ENCODE measurements around the gene PDE4D.

The PDE4D gene

DNA sequence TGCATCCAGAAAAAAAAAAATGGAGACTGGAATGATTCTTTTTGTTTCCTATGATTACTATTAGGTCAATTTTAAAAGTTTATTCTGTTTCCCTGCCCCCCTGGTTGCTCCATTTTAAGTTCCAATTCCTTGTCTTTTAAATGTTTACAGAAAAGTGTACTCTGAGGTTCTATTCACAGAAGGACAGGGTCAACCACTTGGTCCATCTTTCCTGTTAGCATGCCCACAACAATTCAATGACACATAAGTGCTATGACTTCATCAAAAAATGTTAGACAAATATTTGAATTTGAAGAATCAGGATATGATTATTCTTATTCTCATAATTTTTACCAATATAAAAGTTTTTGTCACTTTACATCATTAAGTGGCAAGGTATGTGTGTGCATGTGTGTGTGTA, 123.7 kb downstream of the PDE4D start:
- no peaks in the 10 kb centered on the region for H3K36me3 ChIP-seq (replicated peaks in 1 of 2; ENCODE audit: control insufficient read depth in 2 of 2, insufficient read depth in 2 of 2, low read length in 2 of 2)
- H3K4ac ChIP-seq (ENCODE audit: low read length): no peak overlapping the region
- H3K27ac ChIP-seq (replicated peaks; ENCODE audit: low read length): no peak overlapping the region
- no peak overlapping the region for H3K4me2 ChIP-seq (ENCODE audit: insufficient read depth, low read length, poor library complexity, severe bottlenecking)
- no peak overlapping the region for H4K91ac ChIP-seq (ENCODE audit: low read depth, low read length, poor library complexity)
- no peak overlapping the region for H2BK12ac ChIP-seq (ENCODE audit: low read length)
- no peak overlapping the region for H3K23ac ChIP-seq (ENCODE audit: low read depth, low read length, poor library complexity)
- peaks cover 0 to 65% (median 16%) of the 10 kb centered on the region in 3 experiments for H3K27me3 ChIP-seq (ENCODE audit: control insufficient read depth in 3 of 3, insufficient read depth in 3 of 3, low read depth in 1 of 3, low read length in 3 of 3)
- H2AFZ ChIP-seq (ENCODE audit: low read length): no peak overlapping the region
- no peak overlapping the region for H3K9ac ChIP-seq (ENCODE audit: low read depth, low read length, poor library complexity)
- H3K4me3 ChIP-seq (ENCODE audit: low read length in 2 of 2): no peak overlapping the region
- H4K8ac ChIP-seq (ENCODE audit: low read depth, low read length): no peak overlapping the region
- H3K18ac ChIP-seq (ENCODE audit: low read length): no peak overlapping the region
- peaks cover 4% of the 10 kb centered on the region in 2 donors for H3K4me1 ChIP-seq (ENCODE audit: control insufficient read depth in 2 of 2, insufficient read depth in 1 of 2, low read depth in 1 of 2, low read length in 2 of 2)
- no peak overlapping the region for H2BK15ac ChIP-seq (ENCODE audit: low read length)
- H3K79me1 ChIP-seq (ENCODE audit: low read depth, low read length): no peaks in the 10 kb centered on the region
- H3K9me3 ChIP-seq (replicated peaks in 1 of 2; ENCODE audit: control insufficient read depth in 2 of 2, insufficient read depth in 1 of 2, low read depth in 1 of 2, low read length in 2 of 2): no peaks in the 10 kb centered on the region
- H2AK5ac ChIP-seq (ENCODE audit: low read depth, low read length): no peak overlapping the region
- no peak for DNase-seq (ENCODE audit: low spot score)
- no peak overlapping the region for H2BK5ac ChIP-seq (ENCODE audit: low read length)
- H3K14ac ChIP-seq (ENCODE audit: low read length): no peak overlapping the region
- no peak overlapping the region for H2BK120ac ChIP-seq (ENCODE audit: low read depth, low read length)

DNA sequence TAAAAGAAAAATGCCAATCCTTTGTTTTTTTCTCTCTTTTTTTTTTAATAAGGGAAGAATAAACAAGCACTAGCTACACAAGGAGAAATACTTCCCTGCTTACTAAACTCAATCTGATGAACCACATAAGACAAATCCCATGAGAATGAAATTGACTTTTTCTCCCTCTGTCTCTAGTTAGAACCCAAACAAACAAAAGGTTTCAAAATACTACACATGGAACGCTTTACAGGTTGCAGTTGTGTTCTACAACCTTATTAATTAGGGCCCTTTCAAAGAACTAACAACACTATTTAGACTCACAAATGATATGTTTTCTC, 124.5 kb downstream of the PDE4D start:
- Histone ChIP-seq H2AFZ (ENCODE audit: low read length) (no peak overlapping the region), H3K14ac (ENCODE audit: low read length) (no peak overlapping the region), H3K23ac (ENCODE audit: low read depth, low read length, poor library complexity) (no peak overlapping the region), H3K9ac (ENCODE audit: low read depth, low read length, poor library complexity) (no peak overlapping the region), H3K4me3 (ENCODE audit: low read length in 2 of 2) (peak overlapping the region in 1 of 2 donors; percentile 39), H2AK5ac (ENCODE audit: low read depth, low read length) (no peak overlapping the region), H4K91ac (ENCODE audit: low read depth, low read length, poor library complexity) (no peak overlapping the region), H2BK15ac (ENCODE audit: low read length) (no peak overlapping the region), H3K79me1 (ENCODE audit: low read depth, low read length) (no peaks in the 10 kb centered on the region), H3K36me3 (replicated peaks in 1 of 2; ENCODE audit: control insufficient read depth in 2 of 2, insufficient read depth in 2 of 2, low read length in 2 of 2) (no peaks in the 10 kb centered on the region), H3K4me1 (ENCODE audit: control insufficient read depth in 2 of 2, insufficient read depth in 1 of 2, low read depth in 1 of 2, low read length in 2 of 2) (peaks cover 4% of the 10 kb centered on the region in 2 donors), H2BK5ac (ENCODE audit: low read length) (no peak overlapping the region), H4K8ac (ENCODE audit: low read depth, low read length) (no peak overlapping the region), H3K4ac (ENCODE audit: low read length) (no peak overlapping the region), H2BK12ac (ENCODE audit: low read length) (no peak overlapping the region), H2BK120ac (ENCODE audit: low read depth, low read length) (no peak overlapping the region), H3K27ac (replicated peaks; ENCODE audit: low read length) (no peak overlapping the region), H3K27me3 (ENCODE audit: control insufficient read depth in 3 of 3, insufficient read depth in 3 of 3, low read depth in 1 of 3, low read length in 3 of 3) (peaks cover 0 to 62% (median 16%) of the 10 kb centered on the region in 3 experiments), H3K9me3 (replicated peaks in 1 of 2; ENCODE audit: control insufficient read depth in 2 of 2, insufficient read depth in 1 of 2, low read depth in 1 of 2, low read length in 2 of 2) (no peaks in the 10 kb centered on the region), H3K4me2 (ENCODE audit: insufficient read depth, low read length, poor library complexity, severe bottlenecking) (no peak overlapping the region), H3K18ac (ENCODE audit: low read length) (no peak overlapping the region)
- no CpG with 5 or more reads among the region's 1 CpG for WGBS, 2 donors (ENCODE audit: extremely low coverage in 2 of 2, insufficient read length in 2 of 2, insufficient replicate concordance in 1 of 2)
- DNase-seq (ENCODE audit: low spot score): no peak

- Histone ChIP-seq H2AFZ (ENCODE audit: low read length) (peak overlapping the region; percentile 81), H3K9me3 (replicated peaks in 1 of 2; ENCODE audit: control insufficient read depth in 2 of 2, insufficient read depth in 1 of 2, low read depth in 1 of 2, low read length in 2 of 2) (no peaks in the 10 kb centered on the region), H3K4me3 (ENCODE audit: low read length in 2 of 2) (peak overlapping the region; percentile 39 to 46), H2BK5ac (ENCODE audit: low read length) (no peak overlapping the region), H3K4ac (ENCODE audit: low read length) (no peak overlapping the region), H3K36me3 (replicated peaks in 1 of 2; ENCODE audit: control insufficient read depth in 2 of 2, insufficient read depth in 2 of 2, low read length in 2 of 2) (no peaks in the 10 kb centered on the region), H3K27ac (replicated peaks; ENCODE audit: low read length) (no peak overlapping the region), H4K91ac (ENCODE audit: low read depth, low read length, poor library complexity) (no peak overlapping the region), H3K27me3 (ENCODE audit: control insufficient read depth in 3 of 3, insufficient read depth in 3 of 3, low read depth in 1 of 3, low read length in 3 of 3) (peaks cover 0 to 64% (median 16%) of the 10 kb centered on the region in 3 experiments), H3K14ac (ENCODE audit: low read length) (no peak overlapping the region), H2BK120ac (ENCODE audit: low read depth, low read length) (no peak overlapping the region), H3K18ac (ENCODE audit: low read length) (peak overlapping the region; percentile 89), H3K79me1 (ENCODE audit: low read depth, low read length) (no peaks in the 10 kb centered on the region), H3K9ac (ENCODE audit: low read depth, low read length, poor library complexity) (peak overlapping the region; percentile 13), H3K4me2 (ENCODE audit: insufficient read depth, low read length, poor library complexity, severe bottlenecking) (peak overlapping the region; percentile 95), H4K8ac (ENCODE audit: low read depth, low read length) (no peak overlapping the region), H2AK5ac (ENCODE audit: low read depth, low read length) (no peak overlapping the region), H3K4me1 (ENCODE audit: control insufficient read depth in 2 of 2, insufficient read depth in 1 of 2, low read depth in 1 of 2, low read length in 2 of 2) (peaks cover 4% of the 10 kb centered on the region in 2 donors), H2BK15ac (ENCODE audit: low read length) (no peak overlapping the region), H2BK12ac (ENCODE audit: low read length) (no peak overlapping the region), H3K23ac (ENCODE audit: low read depth, low read length, poor library complexity) (no peak overlapping the region)
- peak; percentile 70 for DNase-seq (ENCODE audit: low spot score)
- no CpG with 5 or more reads among the region's 40 CpGs for WGBS, 2 donors (ENCODE audit: extremely low coverage in 2 of 2, insufficient read length in 2 of 2, insufficient replicate concordance in 1 of 2)
Observed at GRCh38 chr5:59768152-59769040, 125.1 kb downstream of the PDE4D start.

DNA sequence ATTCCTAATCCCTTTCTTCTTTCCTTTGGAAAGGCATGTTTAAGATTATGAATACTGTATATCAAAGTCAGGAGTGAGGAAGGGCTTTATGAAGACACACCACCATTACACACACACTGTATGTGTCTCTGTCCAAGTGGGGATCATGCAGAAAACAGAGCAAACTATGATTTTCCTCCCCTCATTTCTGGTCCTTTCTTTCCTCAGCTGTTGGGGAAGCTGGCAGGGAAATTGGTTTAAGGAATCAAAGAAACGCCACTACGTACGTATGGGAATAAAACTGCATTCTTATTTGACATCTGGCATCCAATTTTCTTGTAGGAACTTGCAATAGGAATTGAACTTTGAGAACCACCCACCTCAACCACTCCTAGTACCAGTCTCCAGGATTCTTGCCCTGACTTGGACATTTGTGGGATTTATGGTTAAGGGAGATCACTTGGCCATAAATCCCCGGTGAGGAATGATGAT, 125.8 kb downstream of the PDE4D start:
- Histone ChIP-seq H3K14ac (ENCODE audit: low read length) (no peak overlapping the region), H3K18ac (ENCODE audit: low read length) (no peak overlapping the region), H3K27ac (replicated peaks; ENCODE audit: low read length) (no peak overlapping the region), H3K23ac (ENCODE audit: low read depth, low read length, poor library complexity) (no peak overlapping the region), H2BK5ac (ENCODE audit: low read length) (no peak overlapping the region), H4K8ac (ENCODE audit: low read depth, low read length) (no peak overlapping the region), H2AK5ac (ENCODE audit: low read depth, low read length) (no peak overlapping the region), H2AFZ (ENCODE audit: low read length) (peak overlapping the region; percentile 81), H2BK15ac (ENCODE audit: low read length) (no peak overlapping the region), H4K91ac (ENCODE audit: low read depth, low read length, poor library complexity) (no peak overlapping the region), H3K27me3 (ENCODE audit: control insufficient read depth in 3 of 3, insufficient read depth in 3 of 3, low read depth in 1 of 3, low read length in 3 of 3) (peaks cover 0 to 64% (median 16%) of the 10 kb centered on the region in 3 experiments), H3K79me1 (ENCODE audit: low read depth, low read length) (no peaks in the 10 kb centered on the region), H3K4ac (ENCODE audit: low read length) (no peak overlapping the region), H3K9me3 (replicated peaks in 1 of 2; ENCODE audit: control insufficient read depth in 2 of 2, insufficient read depth in 1 of 2, low read depth in 1 of 2, low read length in 2 of 2) (no peaks in the 10 kb centered on the region), H3K36me3 (replicated peaks in 1 of 2; ENCODE audit: control insufficient read depth in 2 of 2, insufficient read depth in 2 of 2, low read length in 2 of 2) (no peaks in the 10 kb centered on the region), H2BK120ac (ENCODE audit: low read depth, low read length) (no peak overlapping the region), H3K4me3 (ENCODE audit: low read length in 2 of 2) (peak overlapping the region; percentile 39 to 46), H3K4me2 (ENCODE audit: insufficient read depth, low read length, poor library complexity, severe bottlenecking) (peak overlapping the region; percentile 95), H3K9ac (ENCODE audit: low read depth, low read length, poor library complexity) (peak overlapping the region; percentile 13), H3K4me1 (ENCODE audit: control insufficient read depth in 2 of 2, insufficient read depth in 1 of 2, low read depth in 1 of 2, low read length in 2 of 2) (peaks cover 4% of the 10 kb centered on the region in 2 donors), H2BK12ac (ENCODE audit: low read length) (no peak overlapping the region)
- DNase-seq (ENCODE audit: low spot score): no peak
- no CpG with 5 or more reads among the region's 4 CpGs for WGBS, 2 donors (ENCODE audit: extremely low coverage in 2 of 2, insufficient read length in 2 of 2, insufficient replicate concordance in 1 of 2)
